Fibroblast of skin of right quadriceps (primary cell): ENCODE results near the gene ALDOA.
"Not testable (repeated sequence)": the region's sequence is repeated elsewhere in the genome, so short reads cannot be mapped to it uniquely, and the experiment has no call there.

Experiments used
- DNase-seq: peaks from one replicate; pipeline ENCODE4 v3.0.0-alpha.2; 2013

ALDOA gene

DNA sequence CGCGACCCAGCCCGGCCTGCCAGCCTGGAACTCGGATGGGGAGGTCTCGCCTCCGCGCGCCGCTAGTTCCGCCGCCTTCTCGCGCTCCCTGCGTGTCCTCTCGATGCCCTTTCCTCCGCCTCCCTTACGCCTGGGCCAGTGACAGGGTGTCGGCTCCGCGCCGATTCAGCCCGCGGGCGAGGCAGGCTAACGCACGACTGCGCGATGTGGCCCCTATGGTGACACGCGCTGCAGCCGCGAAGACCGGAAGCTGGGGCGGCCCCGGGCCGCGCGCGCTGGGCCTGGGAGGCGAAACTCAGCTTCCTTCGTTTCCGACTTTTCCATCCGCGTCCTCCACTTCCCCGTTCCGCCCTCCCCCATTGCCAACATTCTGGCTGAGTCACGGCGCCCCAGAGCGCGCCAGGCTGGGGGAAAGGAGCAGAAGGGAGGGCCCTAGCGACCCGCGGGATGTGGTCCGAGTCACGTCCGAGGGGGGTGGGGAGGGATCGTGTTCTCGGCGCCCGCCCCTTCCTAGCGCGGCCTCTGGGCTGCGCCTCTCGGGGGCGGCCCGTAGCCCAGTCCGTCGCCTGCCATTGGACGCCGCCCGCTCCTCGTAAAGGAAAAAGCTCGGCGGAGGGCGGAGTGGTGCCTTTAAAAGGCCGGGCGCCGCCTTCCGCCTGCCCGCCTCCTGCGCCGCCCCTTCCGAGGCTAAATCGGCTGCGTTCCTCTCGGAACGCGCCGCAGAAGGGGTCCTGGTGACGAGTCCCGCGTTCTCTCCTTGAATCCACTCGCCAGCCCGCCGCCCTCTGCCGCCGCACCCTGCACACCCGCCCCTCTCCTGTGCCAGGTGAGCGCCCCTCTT is at the start of gene ALDOA:
TSS of gene ALDOA (plus strand) at position 659 of the 841 bp plus-strand sequence. CDS start 1,138 bp downstream, outside the sequence.
- DNase-seq, result peak; percentile 100

DNA sequence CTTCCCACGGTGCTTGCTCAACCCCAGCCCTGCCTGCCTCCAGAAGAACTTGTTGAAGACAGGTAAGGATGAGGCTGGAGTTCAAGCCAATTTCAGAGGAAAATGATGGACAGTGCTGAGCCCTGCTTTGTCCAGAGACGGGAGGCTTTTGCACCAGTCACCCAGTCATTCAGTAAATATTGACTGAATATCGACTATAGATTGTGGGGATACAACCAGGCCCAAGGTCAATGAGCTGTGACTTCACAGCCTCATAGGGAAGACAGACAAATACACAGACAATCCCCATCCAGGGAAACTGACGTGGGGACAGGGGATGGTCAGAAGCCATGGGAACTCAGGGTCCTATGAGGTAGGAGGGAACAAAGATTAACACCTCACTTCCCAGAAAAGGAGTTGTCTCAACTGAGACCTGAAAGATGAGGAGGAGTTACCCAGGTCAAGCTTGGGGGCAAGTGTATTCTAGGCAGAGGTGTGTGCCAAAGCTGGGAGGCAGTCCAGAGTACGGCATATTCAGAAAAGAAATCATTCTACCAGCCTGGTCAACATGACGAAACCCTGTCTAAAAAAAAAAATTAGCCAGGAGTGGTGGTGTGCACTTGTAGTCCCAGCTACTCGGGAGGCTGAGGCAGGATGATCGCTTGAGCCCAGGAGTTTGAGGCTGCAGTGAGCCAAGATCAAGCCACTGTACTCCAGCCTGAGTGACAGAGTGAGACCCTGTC is 48.8 kb upstream of the ALDOA start:
- DNase-seq, result no peak

DNA sequence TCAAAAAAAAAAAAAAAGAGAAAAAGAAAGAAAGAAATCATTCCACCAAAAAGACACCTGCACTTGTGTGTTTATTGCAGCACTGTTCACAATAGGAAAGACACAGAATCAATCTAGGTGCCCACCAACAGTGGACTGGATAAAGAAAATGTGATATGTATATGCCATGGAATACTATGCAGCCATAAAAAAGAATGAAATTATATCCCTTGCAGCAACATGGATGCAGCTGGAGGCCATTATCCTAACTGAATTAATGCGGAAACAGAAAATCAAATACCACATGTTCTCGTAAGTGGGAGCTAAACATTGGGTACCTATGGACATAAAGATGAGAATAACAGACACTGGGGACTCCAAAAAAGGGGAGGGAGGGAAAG is 48.3 kb upstream of the ALDOA start:
- DNase-seq, result no peak

DNA sequence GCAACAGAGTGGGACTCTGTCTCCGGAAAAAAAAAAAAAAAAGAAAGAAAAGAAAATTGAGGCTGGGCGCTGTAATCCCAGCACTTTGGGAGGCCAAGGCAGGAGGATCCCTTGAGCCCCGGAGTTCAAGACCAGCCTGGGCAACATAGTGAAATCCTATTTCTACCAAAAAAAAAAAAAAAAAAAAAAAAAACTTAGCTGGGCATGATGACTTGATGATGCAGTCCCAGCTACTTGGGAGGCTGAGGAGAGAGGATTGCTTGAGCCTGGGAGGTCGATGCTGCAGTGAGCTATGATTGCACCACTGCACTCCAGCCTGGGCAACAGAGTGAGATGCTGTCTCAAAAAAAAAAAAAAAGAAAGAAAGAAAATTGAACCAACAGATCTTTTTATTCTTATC is 47.6 kb upstream of the ALDOA start:
- not testable (repeated sequence) for DNase-seq

DNA sequence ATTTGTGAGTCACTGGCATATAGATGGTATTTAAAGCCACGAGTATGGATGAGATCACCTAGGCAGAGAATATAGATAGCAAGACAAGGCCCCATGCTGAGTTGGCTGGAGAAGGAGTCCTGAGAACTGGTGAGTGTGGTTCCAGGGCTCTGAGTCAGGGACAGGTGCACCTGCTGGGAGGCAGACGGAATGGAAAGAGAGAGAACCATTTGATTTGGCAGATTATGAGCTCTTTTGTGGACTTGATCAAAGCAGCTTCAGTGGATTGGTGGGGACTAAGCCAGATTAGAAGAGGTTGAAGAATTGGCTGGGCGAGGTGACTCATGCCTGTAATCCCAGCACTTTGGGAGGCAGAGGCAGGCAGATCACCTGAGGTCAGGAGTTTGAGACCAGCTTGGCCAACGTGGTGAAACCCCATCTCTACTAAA is 46.8 kb upstream of the ALDOA start:
- peak; percentile 54 for DNase-seq

DNA sequence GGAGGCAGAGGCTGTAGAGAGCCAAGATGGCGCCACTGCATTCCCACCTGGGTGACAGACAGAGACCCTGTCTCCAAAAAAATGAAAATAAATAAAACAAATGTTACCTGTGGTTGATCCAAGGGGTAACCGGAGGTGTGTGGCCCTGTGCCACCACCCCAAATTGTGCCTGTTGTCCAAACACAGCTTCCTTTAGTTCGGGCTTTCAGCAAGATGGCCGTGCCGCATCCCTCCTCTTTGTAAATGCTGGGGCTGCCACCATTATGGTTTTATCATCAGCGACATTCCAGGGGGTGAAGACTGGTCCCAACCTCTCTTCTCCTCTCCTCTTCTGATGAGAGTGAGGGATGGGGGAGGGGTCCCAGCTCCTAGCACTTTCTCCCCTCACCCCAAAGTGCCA is 42.7 kb upstream of the ALDOA start, which contains the start of gene C16orf92:
TSS of gene C16orf92 (plus strand) at position 312 of the 400 bp plus-strand sequence. CDS start 143 bp downstream, outside the sequence.
- DNase-seq, result no peak

DNA sequence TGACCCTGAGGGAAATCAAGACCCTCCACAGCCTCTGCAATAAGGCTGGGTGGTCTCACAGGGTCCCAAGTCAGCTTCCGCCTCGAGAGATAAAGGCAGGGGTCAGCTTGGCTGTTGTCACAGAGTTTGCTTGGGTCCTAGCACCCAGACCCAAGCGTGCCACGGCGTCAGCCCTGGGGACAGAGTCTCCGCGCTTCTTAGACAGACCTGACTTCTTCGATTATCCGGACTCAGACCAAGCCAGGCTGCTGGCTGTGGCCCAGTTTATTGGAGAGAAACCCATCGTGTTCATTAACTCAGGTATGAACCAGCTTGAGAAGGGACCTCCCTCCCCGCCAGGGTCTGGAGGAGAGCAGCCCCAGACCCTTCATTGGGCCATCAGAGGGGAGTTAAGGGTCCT is 42.0 kb upstream of the ALDOA start:
- DNase-seq, result no peak

DNA sequence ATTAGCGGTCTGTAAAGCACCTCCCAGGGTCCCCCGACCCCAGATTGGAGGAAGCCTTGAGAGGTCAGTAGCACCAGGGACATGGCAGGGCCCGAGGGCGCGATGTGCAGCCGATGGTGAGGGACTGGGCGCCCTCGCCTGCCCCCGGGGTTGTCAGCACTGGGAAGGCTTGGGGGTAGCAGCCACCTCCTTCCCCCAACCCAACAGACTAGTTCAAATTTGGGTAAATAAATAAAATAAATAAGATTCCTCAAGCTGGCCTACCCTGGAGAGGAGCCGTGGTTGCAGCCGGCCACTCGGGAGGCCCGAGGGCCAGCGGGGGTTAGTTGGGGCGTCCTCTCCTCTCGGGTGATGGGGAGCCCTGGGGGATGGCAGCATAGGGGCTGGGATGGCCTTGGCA is 41.1 kb upstream of the ALDOA start:
- DNase-seq, result no peak

DNA sequence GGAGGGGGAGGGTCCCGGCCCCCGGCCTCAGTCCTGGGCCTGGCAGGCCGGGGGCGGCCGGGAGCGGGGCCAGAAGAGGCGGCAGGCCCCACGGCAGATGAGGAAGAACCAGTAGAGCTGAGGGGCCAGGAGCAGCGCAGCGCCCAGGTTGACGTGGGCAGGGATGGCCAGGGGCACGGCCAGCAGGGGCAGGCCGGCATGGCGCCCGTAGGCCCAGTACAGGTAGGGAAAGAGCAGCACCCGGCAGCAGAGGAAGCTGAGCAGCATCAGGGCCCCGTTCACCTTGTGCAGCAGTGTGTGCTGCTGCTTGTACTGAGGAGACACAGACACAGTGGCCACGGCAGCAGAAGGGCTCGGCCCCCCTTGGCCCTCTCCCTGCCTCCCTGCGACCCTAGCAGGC is 40.4 kb upstream of the ALDOA start:
- no peak for DNase-seq

DNA sequence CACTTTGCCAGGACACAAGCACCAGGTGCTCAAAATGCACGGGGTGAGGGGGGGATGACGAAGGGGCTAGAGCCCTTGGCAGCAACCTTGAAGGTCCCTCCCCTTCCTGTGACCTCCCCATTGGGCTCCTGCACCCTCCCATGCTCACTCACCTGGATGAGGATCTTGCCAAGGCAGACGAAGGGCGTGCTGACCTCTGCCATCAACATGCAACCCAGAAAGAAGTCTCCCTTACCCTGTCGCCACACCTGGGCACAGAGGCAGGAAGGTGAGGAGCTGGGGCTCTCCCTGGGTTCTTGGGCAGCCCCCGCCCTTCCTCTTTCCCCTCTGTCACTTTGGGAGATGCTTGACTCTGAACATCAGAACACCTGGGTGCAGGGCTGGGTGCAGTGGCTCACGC is 40.0 kb upstream of the ALDOA start:
- DNase-seq, result no peak

DNA sequence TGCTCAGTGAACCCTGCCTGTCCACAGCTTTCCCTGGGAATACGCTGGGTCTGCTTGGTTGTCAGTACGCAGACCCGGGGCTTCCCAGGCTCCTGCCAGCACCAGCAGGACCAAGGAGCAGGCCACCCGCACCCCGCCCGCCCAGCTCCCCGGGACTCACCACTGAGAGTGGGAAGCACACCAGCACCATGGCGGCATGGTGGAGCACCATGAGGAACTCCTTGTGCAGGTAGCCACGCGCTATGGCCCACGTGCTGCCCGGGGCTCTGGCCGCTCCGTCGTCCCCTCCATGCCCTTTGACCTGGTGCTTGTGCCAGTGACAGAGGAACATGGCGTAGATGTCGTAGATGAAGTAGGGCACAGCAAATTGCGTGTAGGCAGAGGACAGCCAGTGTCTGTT is 39.1 kb upstream of the ALDOA start:
- DNase-seq, result no peak

DNA sequence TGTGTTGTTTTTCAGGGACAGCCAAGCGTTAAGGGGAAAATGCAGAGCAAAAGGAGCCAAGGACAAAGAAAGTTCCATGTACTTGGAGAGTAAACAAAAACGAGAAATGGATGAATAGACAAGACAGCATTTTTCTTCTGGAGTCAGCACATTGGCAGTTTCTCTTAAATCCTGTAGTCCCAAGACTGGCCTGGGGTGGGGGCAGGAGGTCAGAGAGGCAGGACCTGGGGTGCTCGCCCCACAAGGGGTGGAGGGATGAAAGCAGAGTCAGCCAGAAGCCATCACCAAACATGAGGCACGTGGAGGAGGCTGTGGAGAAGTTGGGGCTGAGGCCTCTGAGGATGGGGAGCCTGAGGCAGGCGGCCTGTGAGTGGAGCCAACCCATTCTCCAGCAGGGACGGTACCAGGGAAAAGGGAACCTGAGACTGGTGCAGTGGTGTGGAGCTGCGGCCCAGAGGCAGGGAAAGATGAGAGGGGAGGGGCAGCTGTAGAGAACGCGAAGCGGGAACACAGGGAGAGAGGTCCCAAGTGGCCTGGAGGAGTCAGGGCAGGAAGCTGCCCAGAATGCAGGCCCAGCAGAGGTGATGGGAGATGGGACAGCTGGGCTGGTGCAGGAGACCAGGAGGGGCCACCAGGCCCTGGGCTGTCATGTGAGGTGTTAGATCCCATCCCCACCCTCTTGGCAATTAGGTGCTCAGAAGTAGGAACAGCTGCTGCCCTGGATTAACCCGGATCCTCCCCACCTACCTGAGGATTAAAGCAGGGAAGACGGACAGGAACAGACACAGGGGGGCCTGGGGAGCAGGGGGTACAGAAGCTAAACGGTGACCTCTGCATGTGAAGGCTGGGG is 37.7 kb upstream of the ALDOA start:
- DNase-seq, result no peak

DNA sequence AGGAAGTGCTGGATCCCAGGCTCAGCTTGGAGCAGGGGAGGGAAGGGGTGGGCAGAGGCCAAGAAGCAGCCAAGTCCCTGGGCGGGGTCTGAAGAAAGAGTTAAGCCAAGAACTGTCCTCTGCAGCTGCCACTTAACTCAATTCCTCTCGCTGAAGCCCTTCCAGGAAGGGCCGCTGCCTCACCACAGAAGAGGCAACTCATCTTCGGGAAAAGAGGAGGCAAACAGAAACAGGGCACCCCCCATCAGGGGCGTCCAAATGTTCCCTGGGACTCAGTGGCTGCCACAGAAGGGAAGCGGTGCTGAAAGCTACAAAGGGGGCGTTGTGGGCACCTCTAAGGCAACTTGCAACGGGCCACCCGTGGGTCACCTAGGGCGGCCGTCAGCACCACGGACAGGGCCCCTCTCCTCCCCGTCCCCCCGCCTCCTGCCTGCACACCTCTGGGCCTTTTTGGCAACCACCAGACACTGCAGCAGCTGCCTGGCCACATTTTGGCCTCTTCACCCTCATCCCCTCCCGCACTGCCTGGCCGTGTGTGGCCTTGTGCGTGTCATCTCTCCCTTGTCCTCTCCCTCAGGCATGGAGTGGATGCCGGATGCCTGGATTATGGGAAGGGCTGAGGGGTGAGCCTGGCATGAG is 37.0 kb upstream of the ALDOA start:
- no peak for DNase-seq

DNA sequence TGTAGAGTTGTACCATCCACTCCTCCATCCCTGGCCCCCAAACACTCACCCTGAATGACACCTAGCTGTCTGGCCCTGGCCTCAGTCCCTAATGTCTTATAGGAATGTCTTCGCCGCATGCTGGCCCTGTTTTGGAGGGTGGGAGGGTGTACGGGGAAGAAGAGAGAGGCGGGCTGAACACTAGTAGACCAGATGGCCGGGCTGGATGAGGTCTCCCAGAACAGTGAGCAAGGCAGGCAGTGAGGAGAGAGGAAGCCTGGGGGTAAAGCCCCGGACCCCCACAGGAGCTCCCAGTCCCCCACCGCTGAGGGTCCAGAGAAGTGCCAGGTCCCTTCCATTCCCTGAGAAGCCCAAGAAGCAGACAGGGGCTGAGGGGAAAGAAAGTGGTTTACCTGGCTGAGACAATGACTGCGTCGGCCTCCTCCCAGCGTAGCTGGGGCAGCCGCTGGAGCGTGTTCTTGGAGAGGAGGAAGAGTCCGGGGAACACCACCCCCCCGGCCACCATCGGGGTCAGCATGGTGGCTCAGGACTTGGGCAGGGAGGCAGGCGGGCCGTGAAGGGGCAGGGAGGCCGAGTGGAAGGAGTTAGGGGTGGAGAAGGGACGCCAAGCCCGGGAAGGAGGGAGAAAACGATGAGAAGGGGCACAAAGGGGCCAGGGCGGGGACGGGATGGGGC is 35.4 kb upstream of the ALDOA start:
- no peak for DNase-seq

DNA sequence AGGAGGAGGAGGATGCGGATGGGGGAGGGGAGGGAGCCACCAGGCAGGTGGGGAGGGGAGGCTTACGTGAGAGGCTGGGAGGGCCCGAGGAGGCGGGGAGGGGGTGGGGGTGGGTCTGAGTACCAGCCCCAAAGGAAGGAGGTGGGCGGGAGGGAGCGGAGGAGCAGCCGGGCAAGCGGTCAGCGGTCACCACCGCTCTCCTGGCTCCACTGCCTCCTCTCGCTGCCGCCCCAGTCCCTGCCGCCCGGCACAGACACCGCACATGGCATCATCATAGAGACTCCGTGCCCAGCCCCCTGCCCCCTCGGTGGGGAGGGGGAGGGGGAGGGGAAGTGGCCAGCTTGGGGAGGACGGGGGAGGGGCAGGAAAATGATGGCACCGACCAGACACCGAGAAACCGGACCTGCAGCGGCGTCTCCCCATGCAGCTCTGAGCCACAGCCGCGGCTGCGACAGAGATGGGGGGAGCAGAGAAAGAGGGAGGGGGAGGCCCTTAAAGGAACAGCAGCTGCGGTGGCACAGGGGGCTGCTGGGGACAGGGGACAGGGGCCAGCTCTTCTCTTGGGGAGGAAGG is 34.6 kb upstream of the ALDOA start, which contains the start of gene TLCD3B:
TSS of gene TLCD3B (minus strand) at position 431 of the 573 bp plus-strand sequence. CDS start 744 bp downstream, outside the sequence.
- DNase-seq, result no peak

DNA sequence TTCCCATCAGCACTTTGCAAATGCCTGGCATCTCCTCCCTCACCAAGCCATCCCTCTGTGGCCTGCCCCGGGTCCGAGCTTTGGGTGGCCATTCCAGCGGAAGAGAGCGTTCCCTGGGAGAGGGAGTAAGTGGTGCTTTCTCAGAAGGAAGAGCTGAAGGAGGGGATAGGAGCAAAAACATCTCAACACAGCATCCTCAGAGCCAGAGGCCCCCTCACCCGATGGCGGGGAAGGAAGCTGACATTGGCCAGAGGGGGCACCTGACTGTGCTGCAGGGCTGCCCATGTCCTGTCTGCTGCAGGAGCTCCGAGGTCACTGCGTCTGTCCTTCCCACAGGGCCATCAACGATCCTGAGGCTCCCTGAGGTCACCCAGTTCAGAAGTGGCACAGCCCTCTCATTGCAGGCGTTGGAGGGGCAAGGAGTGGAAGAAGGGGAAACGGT is 34.1 kb upstream of the ALDOA start:
- DNase-seq, result no peak

DNA sequence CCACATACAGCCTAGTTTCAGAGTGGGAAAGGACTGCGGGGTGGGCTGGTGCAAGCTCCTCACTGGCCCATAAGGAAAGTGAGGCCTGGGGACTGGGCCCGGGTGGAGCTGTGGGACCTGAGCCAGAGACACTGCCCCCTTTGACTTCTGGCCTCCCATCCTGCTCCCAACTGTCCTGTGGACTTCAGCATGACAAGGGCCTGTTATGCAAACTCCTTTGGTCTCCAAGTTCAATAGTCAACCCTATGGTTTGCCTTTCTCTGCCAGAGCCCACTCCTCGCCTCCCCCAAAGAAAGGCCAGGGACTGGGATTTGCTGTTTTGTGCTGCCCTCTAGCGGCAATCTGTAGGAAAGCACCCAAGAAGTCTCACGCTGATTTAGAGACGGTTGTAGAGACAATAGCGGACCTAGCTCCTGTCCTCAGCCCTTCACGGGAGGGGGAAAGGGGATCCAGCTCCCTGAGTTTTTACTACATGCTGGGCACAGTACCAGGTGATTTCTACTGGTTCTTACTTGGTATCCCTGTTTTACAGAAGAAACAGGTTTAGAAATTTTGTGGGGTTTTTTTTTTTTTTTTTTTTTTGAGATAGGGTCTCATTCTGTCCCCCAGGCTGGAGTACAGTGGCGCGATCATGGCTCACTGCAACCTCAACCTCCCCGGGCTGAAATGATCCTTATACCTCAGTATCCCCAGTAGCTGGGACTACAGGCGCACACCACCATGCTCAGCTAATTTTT is 33.3 kb upstream of the ALDOA start:
- DNase-seq, result peak; percentile 58

DNA sequence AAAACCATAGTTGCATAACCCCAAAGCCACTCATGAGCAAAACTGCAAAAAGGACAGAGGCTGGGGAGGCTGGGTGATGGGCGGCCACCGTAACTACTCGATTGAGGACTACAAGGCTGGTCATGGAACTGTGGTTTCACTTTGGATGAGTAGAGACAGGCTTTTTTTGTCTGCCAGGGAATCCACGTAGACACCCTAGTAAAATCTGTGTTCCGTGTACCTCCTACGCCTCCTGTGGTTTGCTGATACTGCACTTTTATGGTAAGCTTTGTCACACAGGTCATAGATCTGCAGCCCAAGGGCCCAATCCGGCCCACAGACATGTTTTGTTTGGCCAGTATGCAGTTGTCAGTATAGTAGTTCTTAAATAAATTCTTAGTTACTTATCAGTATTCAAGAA is 32.3 kb upstream of the ALDOA start:
- no peak for DNase-seq

DNA sequence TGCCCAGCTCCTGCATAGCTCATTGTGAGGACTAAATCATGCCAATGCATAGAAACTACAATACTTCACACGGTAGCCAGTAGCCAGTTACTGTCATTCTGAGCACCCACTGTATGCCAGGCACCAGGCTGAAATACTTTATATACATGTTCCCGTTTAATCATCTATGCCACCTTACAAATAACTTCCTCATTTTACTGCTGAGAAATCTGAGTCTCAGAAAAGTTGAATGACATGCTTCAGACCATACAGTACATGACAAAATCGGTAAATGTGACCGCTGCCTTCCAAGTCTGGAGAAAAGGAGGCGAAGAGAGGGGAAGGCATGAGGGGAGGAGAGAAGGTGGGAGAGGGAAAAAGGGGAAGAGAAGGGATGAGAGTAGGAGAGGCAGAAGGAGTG is 25.3 kb upstream of the ALDOA start:
- DNase-seq, result no peak

DNA sequence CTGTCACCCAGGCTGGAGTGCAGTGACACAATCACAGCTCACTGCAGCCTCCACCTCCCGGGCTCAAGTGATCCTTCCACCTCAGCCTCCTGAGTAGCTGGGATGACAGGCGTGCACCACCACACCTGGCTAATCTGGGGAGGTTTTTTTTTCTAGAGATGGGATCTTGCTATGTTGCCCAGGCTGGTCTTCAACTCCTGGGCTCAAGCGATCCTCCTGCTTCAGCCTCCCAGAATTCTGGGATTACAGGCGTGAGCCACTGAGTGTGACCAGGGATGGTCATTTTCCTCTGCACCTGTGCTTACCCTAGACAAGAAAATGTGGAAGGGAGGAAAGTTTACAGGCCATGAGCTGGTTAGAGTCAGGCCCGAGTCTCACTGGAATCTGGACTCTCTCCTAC is 24.9 kb upstream of the ALDOA start:
- DNase-seq, result not testable (repeated sequence)

DNA sequence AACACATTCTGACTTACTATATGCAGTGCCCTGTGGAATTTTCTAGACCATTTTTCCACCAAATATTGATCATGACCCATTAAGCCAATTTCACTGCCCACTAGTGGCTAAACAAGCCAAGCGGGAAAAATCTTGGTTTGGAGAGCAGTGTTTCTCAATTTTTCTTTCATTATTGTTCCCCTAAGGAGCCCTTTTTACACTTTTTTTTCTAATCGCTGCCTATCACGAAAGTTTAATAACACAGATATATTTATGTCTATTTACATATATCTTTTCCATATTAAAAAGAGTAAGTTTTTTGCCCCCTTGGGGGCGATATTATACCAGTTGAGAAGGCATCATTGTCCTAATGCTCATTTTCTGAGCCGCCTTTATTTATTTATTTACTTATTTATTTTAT is 23.7 kb upstream of the ALDOA start:
- peak; percentile 52 for DNase-seq
